Measurements from ENCODE around the gene CHRM1. TPM values are rescaled to one million over a fixed set of nuclear protein-coding genes. Genes with fewer than 3 reads are reported as not detected.
A peak's percentile ranks its signal among the peaks of the same experiment; 100 is the strongest.

The CHRM1 gene
- not detected in 2 replicates for total RNA-seq (ENCODE audit: low replicate concordance)

GRCh38 chr11:62921201-62921572 is at the start of gene CHRM1:
CHRM1 (minus strand) TSS chr11:62921363; CDS start chr11:62911100, 10,263 bp downstream.
- peaks cover 45% of the 10 kb centered on the region for H3K27me3 Mint-ChIP-seq (ENCODE audit: insufficient read depth, low read depth)
- H3K9me3 Mint-ChIP-seq: no peaks in the 10 kb centered on the region
- H3K27ac Mint-ChIP-seq: peak within 1 kb of the TSS; percentile 92
- no peak within 1 kb of the TSS for H3K4me3 Mint-ChIP-seq
- Histone ChIP-seq H3K27ac (no peak within 1 kb of the TSS), H3K36me3 (no peaks in the 10 kb centered on the region), H3F3A (ENCODE audit: low read depth) (peaks cover 21% of the 10 kb centered on the region), H3K4me3 (no peak within 1 kb of the TSS), H2AFZ (replicated peaks) (peak within 1 kb of the TSS; percentile 26), H3K4me1 (peaks cover 11% of the 10 kb centered on the region), H4K20me1 (ENCODE audit: low read depth) (peaks cover 3% of the 10 kb centered on the region), H3K4me2 (no peak within 1 kb of the TSS), H3K79me2 (ENCODE audit: low read depth) (no peaks in the 10 kb centered on the region), H3K27me3 (peaks cover 42% of the 10 kb centered on the region), H3K9me3 (ENCODE audit: low read depth) (no peaks in the 10 kb centered on the region), H3K9ac (no peak within 1 kb of the TSS)
- TF ChIP-seq EZH2 (IDR thresholded peaks at IDR 0.05) (no peak), CTCF (IDR thresholded peaks at IDR 0.05) (no peak), EZH2phosphoT487 (IDR thresholded peaks at IDR 0.05) (no peak)
- peaks cover 24% of the 10 kb centered on the region for H3K4me1 Mint-ChIP-seq
- H3K36me3 Mint-ChIP-seq: no peaks in the 10 kb centered on the region
- DNase-seq (ENCODE audit: low spot score): no peak

- no peak for DNase-seq (ENCODE audit: low spot score)
- H3K4me1 Mint-ChIP-seq: no peaks in the 10 kb centered on the region
- H3K27ac Mint-ChIP-seq: no peak overlapping the region
- Histone ChIP-seq H3K79me2 (ENCODE audit: low read depth) (no peaks in the 10 kb centered on the region), H3K4me3 (no peak overlapping the region), H3K9me3 (ENCODE audit: low read depth) (no peaks in the 10 kb centered on the region), H3K4me2 (no peak overlapping the region), H3F3A (ENCODE audit: low read depth) (no peaks in the 10 kb centered on the region), H2AFZ (replicated peaks) (no peak overlapping the region), H3K4me1 (no peaks in the 10 kb centered on the region), H3K9ac (no peak overlapping the region), H4K20me1 (ENCODE audit: low read depth) (no peaks in the 10 kb centered on the region), H3K36me3 (no peaks in the 10 kb centered on the region), H3K27me3 (no peaks in the 10 kb centered on the region), H3K27ac (no peak overlapping the region)
- peaks cover 5% of the 10 kb centered on the region for H3K9me3 Mint-ChIP-seq
- H3K36me3 Mint-ChIP-seq: no peaks in the 10 kb centered on the region
- TF ChIP-seq CTCF (IDR thresholded peaks at IDR 0.05): no peak
- TF ChIP-seq EZH2 (IDR thresholded peaks at IDR 0.05): no peak
- no peak for TF ChIP-seq EZH2phosphoT487 (IDR thresholded peaks at IDR 0.05)
- no peak overlapping the region for H3K4me3 Mint-ChIP-seq
- peaks cover 4% of the 10 kb centered on the region for H3K27me3 Mint-ChIP-seq (ENCODE audit: insufficient read depth, low read depth)
These were observed 44.4 kb upstream of the CHRM1 start for GRCh38 chr11:62965574-62965973.

GRCh38 chr11:62962391-62962790 is 41.2 kb upstream of the CHRM1 start:
- no peak overlapping the region for H3K4me2 ChIP-seq
- Mint-ChIP-seq H3K4me3 (no peak overlapping the region), H3K4me1 (peaks cover 12% of the 10 kb centered on the region), H3K9me3 (peaks cover 3% of the 10 kb centered on the region), H3K27ac (no peak overlapping the region), H3K27me3 (ENCODE audit: insufficient read depth, low read depth) (peaks cover 4% of the 10 kb centered on the region), H3K36me3 (no peaks in the 10 kb centered on the region)
- no peaks in the 10 kb centered on the region for H3K9me3 ChIP-seq (ENCODE audit: low read depth)
- H3K79me2 ChIP-seq (ENCODE audit: low read depth): no peaks in the 10 kb centered on the region
- TF ChIP-seq EZH2phosphoT487 (IDR thresholded peaks at IDR 0.05) (no peak), EZH2 (IDR thresholded peaks at IDR 0.05) (no peak), CTCF (IDR thresholded peaks at IDR 0.05) (no peak)
- DNase-seq (ENCODE audit: low spot score): no peak
- H3K4me1 ChIP-seq: peaks cover 7% of the 10 kb centered on the region
- no peak overlapping the region for H3K27ac ChIP-seq
- H4K20me1 ChIP-seq (ENCODE audit: low read depth): no peaks in the 10 kb centered on the region
- H3K9ac ChIP-seq: no peak overlapping the region
- H3F3A ChIP-seq (ENCODE audit: low read depth): no peaks in the 10 kb centered on the region
- no peaks in the 10 kb centered on the region for H3K27me3 ChIP-seq
- H2AFZ ChIP-seq (replicated peaks): no peak overlapping the region
- H3K4me3 ChIP-seq: no peak overlapping the region
- H3K36me3 ChIP-seq: no peaks in the 10 kb centered on the region

Data from neural progenitor cell (in vitro differentiated cells).